Peyer's patch (tissue), 4 donors: ENCODE data around the gene FRMD4A.

ENCODE experiments used
- CTCF ChIP-seq, 6 experiments: fragments of 450-650 bp in 4 of 6; fragments of 200-600 bp in 2 of 6; sonication (generic) in 1 of 6; IDR thresholded peaks; one replicate each; pipeline ENCODE4 v1.5.1; 2017 to 2019; ENCODE audit warnings: antibody characterized with exemption in 6 of 6, mild to moderate bottlenecking in 3 of 6, moderate library complexity in 1 of 6
- POLR2A ChIP-seq, 2 donors: fragments of 450-650 bp; IDR thresholded peaks; one replicate each; pipeline ENCODE4 v1.5.1; 2017; ENCODE audit warnings: antibody characterized with exemption in 2 of 2, mild to moderate bottlenecking in 2 of 2, moderate library complexity in 2 of 2

DNA sequence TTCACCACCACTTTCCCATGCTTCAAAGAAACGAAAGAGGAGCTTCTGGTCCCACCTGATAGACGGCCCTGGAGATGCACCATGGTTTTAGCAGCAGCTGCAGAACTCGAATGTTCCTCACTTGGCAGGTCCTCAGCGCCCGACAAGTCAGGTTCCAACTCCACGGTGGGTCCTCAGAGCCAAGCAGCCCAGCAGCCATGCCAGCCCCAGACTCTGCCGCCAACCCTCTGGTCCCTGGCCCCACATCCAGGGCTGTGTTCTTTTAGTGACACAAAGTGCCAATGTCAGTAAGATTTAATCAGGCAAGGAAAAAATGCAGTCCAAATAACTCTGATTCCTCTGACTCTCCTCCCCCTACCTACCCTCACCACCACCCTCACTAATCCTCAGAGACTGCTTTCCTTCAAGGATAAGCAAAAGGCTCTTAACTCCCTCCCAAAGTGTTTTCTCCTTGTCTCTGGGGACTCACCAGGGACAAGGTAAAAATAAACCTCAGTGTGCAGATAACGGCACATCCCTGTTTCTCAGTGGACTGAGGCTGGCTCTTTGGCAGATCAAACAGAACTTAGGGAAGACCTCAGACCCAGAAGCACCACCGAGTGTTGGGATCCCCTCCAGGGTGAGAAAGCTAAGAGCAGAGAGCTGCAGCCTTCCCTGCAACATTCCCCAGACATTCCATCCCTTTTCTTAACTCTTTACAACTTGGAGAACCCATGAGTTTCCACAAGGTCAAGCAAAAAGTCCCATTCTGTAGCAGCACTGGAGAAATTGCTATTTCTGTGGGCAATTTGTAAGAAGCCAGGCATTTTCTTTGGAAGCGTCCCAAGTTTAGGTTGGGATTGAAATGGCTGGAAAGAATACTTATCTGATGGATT, 358.9 kb downstream of the FRMD4A start:
- TF ChIP-seq POLR2A (IDR thresholded peaks at IDR 0.05) (no peak), CTCF (IDR thresholded peaks at IDR 0.05) (no peak)
